AG04449 (cell line): Measurements from ENCODE around the gene GRHPR.

ENCODE experiments used
- CTCF ChIA-PET: fragments of 350-600 bp; formaldehyde crosslinking; extraction: SDS; loops from one replicate; lab custom pipeline; 2021; ENCODE audit warnings: antibody characterized with exemption; lab: Yijun Ruan, JAX
- POLR2A ChIA-PET: fragments of 400-600, 350-600 bp; formaldehyde crosslinking; extraction: SDS; loops from one replicate; lab custom pipeline; 2020; ENCODE audit warnings: antibody characterized with exemption, inconsistent platforms; lab: Yijun Ruan, JAX
- DNase-seq: peaks from one replicate; pipeline ENCODE4 v3.0.0-alpha.2; 2010; ENCODE audit warnings: low read depth, low spot score
- H3K4me3 ChIP-seq: 2 replicates; pipeline ENCODE4 v1.5.1; 2011; ENCODE audit warnings: low read depth, mild to moderate bottlenecking, control low read depth, low read length
- CTCF ChIP-seq: IDR thresholded peaks from one replicate; pipeline ENCODE4 v1.5.1; 2011; ENCODE audit warnings: mild to moderate bottlenecking, moderate library complexity, low read length, control low read depth, inconsistent platforms; ENCODE audit not compliant: insufficient read depth; ENCODE audit errors: missing control alignments

The GRHPR gene

GRCh38 chr9:37405350-37405749 is 17.1 kb upstream of the GRHPR start:
- ChIA-PET POLR2A (interaction anchor here (0.7 kb wide), 1 partner anchor 704 kb away, joined by 3 read pairs; no protein-coding TSS in a partner anchor), CTCF (interaction anchor here (1.8 kb wide), 1 partner anchor 9 kb away, joined by 5 read pairs; no protein-coding TSS in a partner anchor)
- no peak for TF ChIP-seq CTCF
- H3K4me3 ChIP-seq: no peak overlapping the region
- DNase-seq: no peak

GRCh38 chr9:37405764-37406380 is 16.6 kb upstream of the GRHPR start:
- ChIA-PET POLR2A (no interaction called here), CTCF (interaction anchor here (1.2 to 2.9 kb wide), 4 partner anchors 9 to 533 kb away, joined by 4 to 15 read pairs (median 8); no protein-coding TSS in a partner anchor)
- no peak for DNase-seq
- no peak for TF ChIP-seq CTCF
- H3K4me3 ChIP-seq: no peak overlapping the region

- POLR2A ChIA-PET: no interaction called here
- no peak for DNase-seq
- no peak for TF ChIP-seq CTCF
- no peak overlapping the region for H3K4me3 ChIP-seq
- CTCF ChIA-PET: interaction anchor here (0.9 to 2.9 kb wide), 9 partner anchors 8 to 534 kb away, joined by 3 to 15 read pairs (median 4); no protein-coding TSS in a partner anchor
These were observed 15.7 kb upstream of the GRHPR start for GRCh38 chr9:37406603-37407401.

- ChIA-PET CTCF (interaction anchor here (0.9 to 2.9 kb wide), 8 partner anchors 8 to 534 kb away, joined by 3 to 15 read pairs (median 4); no protein-coding TSS in a partner anchor), POLR2A (no interaction called here)
- no peak for TF ChIP-seq CTCF
- no peak overlapping the region for H3K4me3 ChIP-seq
- DNase-seq: no peak
These were observed 15.0 kb upstream of the GRHPR start for GRCh38 chr9:37407468-37407867.

- ChIA-PET POLR2A (no interaction called here), CTCF (interaction anchor here (1.5 to 2.0 kb wide), 2 partner anchors 329 to 413 kb away, joined by 3 to 7 read pairs; no protein-coding TSS in a partner anchor)
- no peak overlapping the region for H3K4me3 ChIP-seq
- TF ChIP-seq CTCF: no peak
- DNase-seq: no peak
These were observed 13.4 kb upstream of the GRHPR start for GRCh38 chr9:37408933-37409710.
